ENCODE results near the gene ZNF618.

DNA sequence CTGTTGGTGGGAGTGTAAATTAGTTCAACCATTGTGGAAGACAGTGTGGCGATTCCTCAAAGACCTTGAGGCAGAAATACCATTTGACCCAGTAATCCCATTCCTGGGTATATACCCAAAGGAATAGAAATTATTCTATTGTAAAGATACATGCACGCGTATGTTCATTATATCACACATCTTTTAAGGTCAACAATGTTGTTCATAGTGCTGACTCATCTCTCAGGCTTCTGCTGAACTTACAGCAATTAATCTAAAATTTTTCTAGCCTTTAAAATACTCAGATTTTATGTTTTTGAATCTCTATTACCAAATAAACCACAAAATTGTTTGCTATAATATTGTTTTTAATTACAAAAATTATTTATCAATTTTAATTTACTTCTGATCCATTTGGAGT lies 38.8 kb upstream of the ZNF618 start:
- TF ChIP-seq, protein P1, sequence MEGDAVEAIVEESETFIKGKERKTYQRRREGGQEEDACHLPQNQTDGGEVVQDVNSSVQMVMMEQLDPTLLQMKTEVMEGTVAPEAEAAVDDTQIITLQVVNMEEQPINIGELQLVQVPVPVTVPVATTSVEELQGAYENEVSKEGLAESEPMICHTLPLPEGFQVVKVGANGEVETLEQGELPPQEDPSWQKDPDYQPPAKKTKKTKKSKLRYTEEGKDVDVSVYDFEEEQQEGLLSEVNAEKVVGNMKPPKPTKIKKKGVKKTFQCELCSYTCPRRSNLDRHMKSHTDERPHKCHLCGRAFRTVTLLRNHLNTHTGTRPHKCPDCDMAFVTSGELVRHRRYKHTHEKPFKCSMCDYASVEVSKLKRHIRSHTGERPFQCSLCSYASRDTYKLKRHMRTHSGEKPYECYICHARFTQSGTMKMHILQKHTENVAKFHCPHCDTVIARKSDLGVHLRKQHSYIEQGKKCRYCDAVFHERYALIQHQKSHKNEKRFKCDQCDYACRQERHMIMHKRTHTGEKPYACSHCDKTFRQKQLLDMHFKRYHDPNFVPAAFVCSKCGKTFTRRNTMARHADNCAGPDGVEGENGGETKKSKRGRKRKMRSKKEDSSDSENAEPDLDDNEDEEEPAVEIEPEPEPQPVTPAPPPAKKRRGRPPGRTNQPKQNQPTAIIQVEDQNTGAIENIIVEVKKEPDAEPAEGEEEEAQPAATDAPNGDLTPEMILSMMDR (IDR thresholded peaks at IDR 0.05), result no peak
- TF ChIP-seq POLR2AphosphoS5 (IDR thresholded peaks at IDR 0.05) (no peak), EP300 (IDR thresholded peaks at IDR 0.05) (no peak)
